ENCODE measurements around the gene GPC1.
A peak's percentile ranks its signal among the peaks of the same experiment; 100 is the strongest.

Gene GPC1

GRCh38 chr2:240457223-240458043 lies 22.0 kb downstream of the GPC1 start:
- DNase-seq, result no peak

GRCh38 chr2:240458044-240458899 lies 22.8 kb downstream of the GPC1 start:
- DNase-seq, result no peak

GRCh38 chr2:240458900-240459391 lies 23.5 kb downstream of the GPC1 start:
- DNase-seq, result no peak

DNA sequence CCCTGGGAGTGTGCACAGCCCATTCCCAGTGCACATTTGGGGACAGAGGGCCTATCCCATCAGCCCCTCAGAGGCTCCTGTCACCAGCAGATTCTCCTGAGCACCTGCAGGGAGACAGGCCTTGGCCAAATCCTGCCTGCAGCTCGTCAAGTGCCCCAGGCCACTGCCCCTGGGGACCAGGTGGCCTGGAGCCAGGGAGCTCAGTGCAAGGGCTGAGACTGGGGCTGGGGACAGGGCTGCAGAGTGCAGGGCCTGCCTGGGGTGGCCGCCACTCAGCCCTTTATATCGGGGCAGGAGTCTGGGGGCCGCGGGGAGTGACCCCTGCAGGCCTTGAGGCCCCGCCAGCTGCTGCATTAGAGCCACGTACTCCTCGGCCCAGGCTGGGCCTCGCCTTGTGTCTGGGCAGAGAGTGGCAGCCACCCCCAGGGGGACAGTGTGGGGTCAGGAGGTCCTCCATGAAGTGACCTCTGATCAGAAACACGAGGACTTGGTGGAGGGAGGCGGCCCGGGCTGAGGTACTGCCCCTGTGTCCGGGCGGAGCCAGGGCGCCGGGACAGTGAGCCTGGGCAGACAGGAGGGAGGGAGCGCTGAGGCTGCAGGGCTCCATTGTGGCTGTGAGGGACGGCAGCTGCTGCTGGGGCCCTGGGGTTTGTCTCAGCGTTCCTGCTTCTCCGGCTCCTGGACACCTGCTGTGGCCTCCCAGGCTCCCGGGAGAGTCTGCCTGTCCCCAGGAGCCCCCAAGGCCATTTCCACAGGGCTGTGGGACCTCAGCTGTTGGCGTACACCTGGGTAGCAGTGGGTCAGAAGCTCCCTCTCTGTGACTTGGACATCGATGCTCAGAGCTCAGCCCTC lies 24.2 kb downstream of the GPC1 start:
- no peak for DNase-seq

DNA sequence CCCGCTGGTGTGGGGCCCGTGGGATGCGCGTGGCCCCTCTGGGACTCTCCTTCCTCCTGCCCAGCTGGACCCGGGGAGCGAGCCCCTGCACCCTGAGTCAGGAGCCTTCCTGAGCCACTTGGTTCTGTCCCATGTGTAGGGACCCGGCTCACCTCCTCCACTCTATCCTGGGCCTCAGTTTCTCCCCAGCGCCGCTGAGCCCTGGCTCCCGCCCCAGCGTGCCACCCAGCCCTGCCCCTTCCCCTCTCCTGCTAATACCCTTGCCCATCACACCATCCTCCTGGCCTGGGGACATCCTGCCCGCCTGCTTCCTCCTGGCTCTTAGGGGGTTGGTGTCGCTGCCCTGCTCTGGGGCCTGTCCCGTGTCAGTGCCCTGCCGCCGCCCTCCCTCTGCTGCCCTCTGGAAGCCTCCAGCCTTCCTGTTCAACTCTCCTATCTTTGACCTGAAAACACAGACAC lies 24.8 kb downstream of the GPC1 start:
- no peak for DNase-seq

- no peak for DNase-seq
Measured at GRCh38 chr2:240460781-240461431, 25.4 kb downstream of the GPC1 start.

DNA sequence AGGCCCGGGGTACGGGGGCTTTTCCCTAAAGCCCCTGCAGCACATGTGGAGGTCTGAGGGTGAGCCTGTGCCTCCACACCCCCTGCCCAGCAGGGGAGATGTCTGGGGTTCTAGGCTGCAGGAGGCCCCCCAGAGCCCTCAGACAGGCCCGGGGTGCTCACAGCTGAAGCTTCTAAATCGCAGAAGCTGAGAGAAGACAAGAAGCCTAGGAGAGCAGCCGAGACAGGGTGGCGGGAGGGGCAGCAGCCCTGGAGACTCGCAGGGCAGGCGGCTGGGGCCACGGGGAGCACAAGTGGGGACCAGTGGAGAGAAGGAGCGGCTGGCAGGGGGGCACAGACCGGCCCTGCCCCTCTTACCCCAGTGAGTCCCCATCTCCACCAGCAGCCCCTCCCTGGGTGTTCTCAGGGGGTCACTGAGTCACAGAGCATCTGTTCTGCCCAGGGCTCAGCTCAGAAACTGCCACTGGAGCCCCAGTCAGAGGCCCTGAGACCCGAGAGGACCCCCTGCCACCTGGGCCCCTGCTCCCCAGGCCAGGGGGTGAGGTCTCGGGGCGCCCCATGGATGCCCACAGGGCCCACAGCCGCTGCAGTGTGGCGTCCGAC lies 26.1 kb downstream of the GPC1 start:
- no peak for DNase-seq

DNA sequence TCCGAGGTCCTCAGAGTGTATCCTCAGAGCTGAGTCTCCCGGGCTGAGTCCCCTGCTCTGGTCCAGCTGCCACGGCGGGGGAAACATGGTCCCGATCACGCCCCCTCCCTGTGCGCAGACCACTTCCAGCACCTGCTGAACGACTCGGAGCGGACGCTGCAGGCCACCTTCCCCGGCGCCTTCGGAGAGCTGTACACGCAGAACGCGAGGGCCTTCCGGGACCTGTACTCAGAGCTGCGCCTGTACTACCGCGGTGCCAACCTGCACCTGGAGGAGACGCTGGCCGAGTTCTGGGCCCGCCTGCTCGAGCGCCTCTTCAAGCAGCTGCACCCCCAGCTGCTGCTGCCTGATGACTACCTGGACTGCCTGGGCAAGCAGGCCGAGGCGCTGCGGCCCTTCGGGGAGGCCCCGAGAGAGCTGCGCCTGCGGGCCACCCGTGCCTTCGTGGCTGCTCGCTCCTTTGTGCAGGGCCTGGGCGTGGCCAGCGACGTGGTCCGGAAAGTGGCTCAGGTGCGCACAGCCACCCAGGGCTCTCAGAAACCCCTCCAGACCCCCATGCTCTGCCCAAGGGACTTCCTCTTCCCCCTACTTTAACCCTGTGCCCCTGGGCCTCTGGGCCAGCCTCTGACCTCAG lies 26.7 kb downstream of the GPC1 start:
- no peak for DNase-seq

DNA sequence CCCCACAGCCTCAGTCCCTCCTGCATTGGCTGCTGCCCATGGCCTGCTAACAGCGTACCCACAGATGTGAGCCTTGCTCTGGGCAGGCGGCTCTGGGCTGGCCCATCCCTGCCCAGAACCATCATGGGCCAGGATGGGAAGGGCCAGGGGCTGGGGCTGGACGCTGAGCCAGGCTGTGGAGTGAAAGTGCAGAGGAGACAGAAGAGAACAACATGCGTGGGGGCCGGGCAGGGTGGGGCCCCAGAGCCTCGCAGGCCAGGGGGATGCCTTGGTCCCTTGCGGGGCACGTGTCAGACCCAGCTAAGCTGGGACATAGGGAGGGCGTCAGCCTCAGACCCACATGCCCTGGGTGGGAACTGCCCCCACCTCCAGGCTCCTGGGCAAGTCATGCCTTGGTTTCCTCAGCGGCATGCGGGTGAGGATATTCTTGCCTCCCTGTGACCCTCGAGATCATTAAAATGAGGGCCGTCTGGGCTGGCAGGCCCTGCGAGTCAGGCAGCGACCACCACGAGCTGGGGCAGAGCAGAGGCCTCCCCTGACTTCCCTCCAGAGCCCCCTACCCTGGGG lies 27.3 kb downstream of the GPC1 start:
- DNase-seq, result no peak

- DNase-seq, result peak in 1 of 2 experiments; percentile 1
Measured at GRCh38 chr2:240463274-240463865, 27.9 kb downstream of the GPC1 start.

DNA sequence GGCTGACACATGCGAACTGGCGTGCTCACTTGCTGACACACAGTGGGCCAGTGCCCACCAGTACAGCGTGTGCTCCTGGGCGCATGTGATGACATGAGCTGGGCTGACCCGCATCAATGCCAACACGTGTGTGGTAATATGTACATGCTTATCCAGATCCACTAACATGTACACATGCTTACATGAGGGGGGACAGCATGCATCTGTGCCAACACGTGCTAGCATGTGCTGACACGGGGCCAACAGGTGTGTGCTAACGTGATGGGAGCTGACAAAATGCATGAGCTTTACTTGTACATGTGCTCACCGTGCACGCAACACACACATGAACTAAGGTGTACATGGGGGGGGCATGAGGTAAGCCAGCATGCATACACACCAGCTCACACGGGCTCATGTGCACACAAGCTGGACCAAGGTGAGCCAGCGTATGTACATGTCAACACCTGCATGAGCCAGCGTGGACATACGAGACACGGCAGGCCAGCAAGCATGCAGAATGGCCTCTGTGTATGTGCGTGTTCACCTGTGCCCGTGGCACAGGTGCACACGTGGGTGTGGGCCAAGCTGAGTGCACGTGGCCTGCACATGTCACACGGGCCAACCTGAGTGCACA lies 28.5 kb downstream of the GPC1 start:
- no peak for DNase-seq

GRCh38 chr2:240464514-240465241 lies 29.2 kb downstream of the GPC1 start:
- DNase-seq, result no peak

DNA sequence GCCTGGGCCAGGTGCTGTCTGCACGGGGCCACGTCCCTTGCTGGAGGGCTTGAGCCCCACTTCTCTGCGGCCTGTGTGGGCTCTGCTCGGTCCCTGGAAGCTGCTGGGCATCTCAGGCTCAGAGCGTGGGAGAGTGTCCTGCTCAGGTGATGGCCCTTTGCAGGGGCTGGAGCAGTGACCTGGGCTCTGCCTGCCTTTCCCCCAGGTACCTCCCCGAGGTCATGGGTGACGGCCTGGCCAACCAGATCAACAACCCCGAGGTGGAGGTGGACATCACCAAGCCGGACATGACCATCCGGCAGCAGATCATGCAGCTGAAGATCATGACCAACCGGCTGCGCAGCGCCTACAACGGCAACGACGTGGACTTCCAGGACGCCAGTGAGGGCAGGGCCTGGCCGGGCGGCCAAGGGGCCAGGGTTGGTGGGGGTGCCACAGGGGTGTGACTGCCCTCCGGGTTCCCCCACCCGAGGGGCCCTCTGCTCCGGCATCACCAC lies 29.9 kb downstream of the GPC1 start:
- DNase-seq, result peak in 1 of 2 experiments; percentile 2

DNA sequence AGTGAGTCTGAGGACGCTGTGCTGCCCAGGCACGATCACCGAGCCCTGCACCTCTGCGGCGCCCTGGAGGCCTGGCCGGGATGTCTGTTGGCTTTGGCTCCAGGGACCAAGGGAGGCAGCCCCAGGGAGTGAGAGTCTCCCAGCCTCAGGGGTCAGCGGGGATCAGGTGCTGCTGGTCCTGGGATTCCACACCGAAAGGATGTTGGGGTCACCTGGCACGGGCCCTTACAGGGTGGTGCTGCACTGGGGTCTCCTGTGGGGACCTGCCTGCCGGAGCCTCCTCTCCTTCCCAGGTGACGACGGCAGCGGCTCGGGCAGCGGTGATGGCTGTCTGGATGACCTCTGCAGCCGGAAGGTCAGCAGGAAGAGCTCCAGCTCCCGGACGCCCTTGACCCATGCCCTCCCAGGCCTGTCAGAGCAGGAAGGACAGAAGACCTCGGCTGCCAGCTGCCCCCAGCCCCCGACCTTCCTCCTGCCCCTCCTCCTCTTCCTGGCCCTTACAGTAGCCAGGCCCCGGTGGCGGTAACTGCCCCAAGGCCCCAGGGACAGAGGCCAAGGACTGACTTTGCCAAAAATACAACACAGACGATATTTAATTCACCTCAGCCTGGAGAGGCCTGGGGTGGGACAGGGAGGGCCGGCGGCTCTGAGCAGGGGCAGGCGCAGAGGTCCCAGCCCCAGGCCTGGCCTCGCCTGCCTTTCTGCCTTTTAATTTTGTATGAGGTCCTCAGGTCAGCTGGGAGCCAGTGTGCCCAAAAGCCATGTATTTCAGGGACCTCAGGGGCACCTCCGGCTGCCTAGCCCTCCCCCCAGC lies 30.5 kb downstream of the GPC1 start:
- no peak for DNase-seq

DNA sequence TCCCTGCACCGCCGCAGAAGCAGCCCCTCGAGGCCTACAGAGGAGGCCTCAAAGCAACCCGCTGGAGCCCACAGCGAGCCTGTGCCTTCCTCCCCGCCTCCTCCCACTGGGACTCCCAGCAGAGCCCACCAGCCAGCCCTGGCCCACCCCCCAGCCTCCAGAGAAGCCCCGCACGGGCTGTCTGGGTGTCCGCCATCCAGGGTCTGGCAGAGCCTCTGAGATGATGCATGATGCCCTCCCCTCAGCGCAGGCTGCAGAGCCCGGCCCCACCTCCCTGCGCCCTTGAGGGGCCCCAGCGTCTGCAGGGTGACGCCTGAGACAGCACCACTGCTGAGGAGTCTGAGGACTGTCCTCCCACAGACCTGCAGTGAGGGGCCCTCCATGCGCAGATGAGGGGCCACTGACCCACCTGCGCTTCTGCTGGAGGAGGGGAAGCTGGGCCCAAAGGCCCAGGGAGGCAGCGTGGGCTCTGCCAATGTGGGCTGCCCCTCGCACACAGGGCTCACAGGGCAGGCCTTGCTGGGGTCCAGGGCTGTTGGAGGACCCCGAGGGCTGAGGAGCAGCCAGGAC lies 31.2 kb downstream of the GPC1 start:
- DNase-seq, result peak in 1 of 2 experiments; percentile 2

DNA sequence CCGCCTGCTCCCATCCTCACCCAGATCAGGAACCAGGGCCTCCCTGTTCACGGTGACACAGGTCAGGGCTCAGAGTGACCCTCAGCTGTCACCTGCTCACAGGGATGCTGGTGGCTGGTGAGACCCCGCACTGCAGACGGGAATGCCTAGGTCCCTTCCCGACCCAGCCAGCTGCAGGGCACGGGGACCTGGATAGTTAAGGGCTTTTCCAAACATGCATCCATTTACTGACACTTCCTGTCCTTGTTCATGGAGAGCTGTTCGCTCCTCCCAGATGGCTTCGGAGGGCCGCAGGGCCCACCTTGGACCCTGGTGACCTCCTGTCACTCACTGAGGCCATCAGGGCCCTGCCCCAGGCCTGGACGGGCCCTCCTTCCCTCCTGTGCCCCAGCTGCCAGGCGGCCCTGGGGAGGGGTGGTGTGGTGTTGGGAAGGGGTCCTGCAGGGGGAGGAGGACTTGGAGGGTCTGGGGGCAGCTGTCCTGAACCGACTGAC lies 31.7 kb downstream of the GPC1 start:
- no peak for DNase-seq

DNA sequence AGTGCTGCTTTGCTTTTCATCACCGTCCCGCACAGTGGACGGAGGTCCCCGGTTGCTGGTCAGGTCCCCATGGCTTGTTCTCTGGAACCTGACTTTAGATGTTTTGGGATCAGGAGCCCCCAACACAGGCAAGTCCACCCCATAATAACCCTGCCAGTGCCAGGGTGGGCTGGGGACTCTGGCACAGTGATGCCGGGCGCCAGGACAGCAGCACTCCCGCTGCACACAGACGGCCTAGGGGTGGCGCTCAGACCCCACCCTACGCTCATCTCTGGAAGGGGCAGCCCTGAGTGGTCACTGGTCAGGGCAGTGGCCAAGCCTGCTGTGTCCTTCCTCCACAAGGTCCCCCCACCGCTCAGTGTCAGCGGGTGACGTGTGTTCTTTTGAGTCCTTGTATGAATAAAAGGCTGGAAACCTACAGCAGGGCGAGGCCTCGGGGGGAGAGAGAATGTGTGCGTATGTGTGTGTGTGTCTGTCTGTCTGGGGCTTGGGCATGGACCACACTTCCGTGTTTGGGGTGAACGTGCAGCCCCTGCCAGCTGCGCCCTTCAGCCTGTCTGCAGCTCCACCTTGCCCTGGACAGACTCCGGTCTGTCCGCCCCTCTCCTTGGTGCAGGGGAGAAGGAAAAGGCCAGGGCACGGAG lies 32.3 kb downstream of the GPC1 start:
- peak in 1 of 2 experiments; percentile 2 for DNase-seq

Data from activated CD4-positive, alpha-beta T cell treated with anti-CD3 and anti-CD28 coated beads, Interleukin-2, amount 50 U/mL, for 48 hours (primary cell).